HepG2 (cell line): Measurements from ENCODE around the gene ZNF514. TPM values are rescaled to one million over a fixed set of nuclear protein-coding genes. Genes with fewer than 3 reads are reported as not detected.
A peak's percentile ranks its signal among the peaks of the same experiment; 100 is the strongest.

ENCODE experiments used
- ATAC-seq: fragments of 200-7000 bp; cut with Tn5 transposase; 3 replicates; pipeline ENCODE4 v1.9.1; 2020; ENCODE audit warnings: mild to moderate bottlenecking, moderate library complexity
- BruUV-seq: library from RNA; stranded (reverse); fragments of 400-500 nt; replicated peaks from 2 replicates; lab custom pipeline; 2021; lab: Mats Ljungman, UMichigan
- CTCF ChIA-PET: fragments of 300-600 bp; formaldehyde crosslinking; extraction: SDS; loops from one replicate; lab custom pipeline; 2021; ENCODE audit warnings: low total read pairs, inconsistent platforms, low intra/inter-chr PET ratio; lab: Yijun Ruan, JAX
- POLR2A ChIA-PET: fragments of 350-600 bp; sonication (Branson Sonifier 250); formaldehyde crosslinking; loops from one replicate; lab custom pipeline; 2020; ENCODE audit warnings: antibody characterized with exemption, inconsistent platforms; lab: Yijun Ruan, JAX
- DNase-seq: peaks from one replicate; pipeline ENCODE4 v3.0.0-alpha.2; 2015; ENCODE audit warnings: low spot score
- FAIRE-seq: peaks from 3 replicates; lab custom pipeline; 2011; peaks lifted over from hg19 to GRCh38; lab: Jason Lieb, UNC
- H2AFZ ChIP-seq: one replicate; pipeline ENCODE4 v1.6.1; 2011; ENCODE audit warnings: low read length, inconsistent platforms
- H3K27ac ChIP-seq: fragments of 300-600 bp; 3 replicates; pipeline ENCODE4 v1.8.0; 2011; ENCODE audit warnings: mixed run types, mild to moderate bottlenecking, mixed read lengths, low read length, inconsistent platforms; ENCODE audit not compliant: insufficient read depth; ENCODE audit errors: extremely low read length
- H3K27me3 ChIP-seq, 2 experiments: fragments of 200-600 bp in 1 of 2; 2 replicates in 1 of 2; 3 replicates in 1 of 2; pipeline versions ENCODE4 v1.6.0 to v1.8.0; 2011; ENCODE audit warnings: low read length in 2 of 2, mild to moderate bottlenecking in 2 of 2, moderate library complexity in 2 of 2, inconsistent platforms in 1 of 2; ENCODE audit not compliant: insufficient read depth in 2 of 2, control insufficient read depth in 1 of 2
- H3K36me3 ChIP-seq, 2 experiments: fragments of 200-600 bp in 1 of 2; replicated peaks in 1 of 2; 2 replicates in 1 of 2; 3 replicates in 1 of 2; pipeline versions ENCODE4 v1.5.1 to v1.8.0; 2011; ENCODE audit warnings: low read length in 2 of 2, inconsistent platforms in 1 of 2; ENCODE audit not compliant: insufficient read depth in 2 of 2, control insufficient read depth in 1 of 2
- H3K4me1 ChIP-seq: 2 replicates; pipeline ENCODE4 v1.5.1; 2012; ENCODE audit warnings: low read length, inconsistent platforms; ENCODE audit not compliant: insufficient read depth
- H3K4me2 ChIP-seq: 2 replicates; pipeline ENCODE4 v1.6.0; 2011; ENCODE audit warnings: low read depth, low read length, inconsistent platforms
- H3K4me3 ChIP-seq, 3 experiments: fragments of 200-600 bp in 1 of 3; sonication (generic), shearing (Covaris generic) in 1 of 3; replicated peaks in 1 of 3; 2 replicates each; pipeline ENCODE4 v1.5.1; 2011 to 2016; ENCODE audit warnings: low read length in 3 of 3, inconsistent platforms in 2 of 3, low read depth in 2 of 3, mild to moderate bottlenecking in 2 of 3, control low read depth in 1 of 3, mixed read lengths in 1 of 3; ENCODE audit not compliant: insufficient read depth in 1 of 3
- H3K79me2 ChIP-seq: one replicate; pipeline ENCODE4 v1.6.1; 2011; ENCODE audit warnings: low read length, inconsistent platforms; ENCODE audit not compliant: insufficient read depth
- H3K9ac ChIP-seq: 2 replicates; pipeline ENCODE4 v1.6.0; 2011; ENCODE audit warnings: mild to moderate bottlenecking, low read depth, low read length, inconsistent platforms; ENCODE audit not compliant: insufficient read depth
- H3K9me3 ChIP-seq: 2 replicates; pipeline ENCODE4 v1.5.1; 2012; ENCODE audit warnings: mild to moderate bottlenecking, low read length
- H4K20me1 ChIP-seq: 2 replicates; pipeline ENCODE4 v1.6.0; 2011; ENCODE audit warnings: inconsistent platforms, mild to moderate bottlenecking, low read length, moderate library complexity; ENCODE audit not compliant: insufficient read depth
- ATF7-NPFF ChIP-seq: sonication (generic); formaldehyde crosslinking; IDR thresholded peaks from 2 replicates; pipeline ENCODE4 v1.8.1; 2023; ENCODE audit warnings: mild to moderate bottlenecking, low read depth, missing genetic modification reagents, moderate library complexity
- GABPA ChIP-seq, 2 experiments: IDR thresholded peaks; 2 replicates each; pipeline ENCODE4 v1.6.1; 2011 to 2016; ENCODE audit warnings: low read depth in 2 of 2, low read length in 1 of 2, missing biosample characterization in 1 of 2, missing genetic modification characterization in 1 of 2
- HDAC6 ChIP-seq: fragments of 200-600 bp; sonication (generic); IDR thresholded peaks from 2 replicates; pipeline ENCODE4 v1.7.0; 2017; ENCODE audit warnings: mild to moderate bottlenecking, antibody characterized with exemption, low read length, low read depth
- NPAS2 ChIP-seq: sonication (generic); formaldehyde crosslinking; IDR thresholded peaks from 2 replicates; pipeline ENCODE4 v1.8.0; 2022; ENCODE audit warnings: mild to moderate bottlenecking, missing genetic modification reagents, borderline replicate concordance
- RNF2 ChIP-seq: fragments of 450-650 bp; conservative IDR thresholded peaks from 2 replicates; pipeline ENCODE4 v1.6.1; 2016; ENCODE audit warnings: low read depth
- ZNF253 ChIP-seq: sonication (generic); formaldehyde crosslinking; IDR thresholded peaks from 2 replicates; pipeline ENCODE4 v1.8.0; 2022; ENCODE audit warnings: mild to moderate bottlenecking, missing genetic modification reagents, borderline replicate concordance
- ZNF570 ChIP-seq: sonication (generic); formaldehyde crosslinking; IDR thresholded peaks from 2 replicates; pipeline ENCODE4 v1.4.0; 2020; ENCODE audit warnings: mild to moderate bottlenecking, missing genetic modification reagents, borderline replicate concordance
- ZNF605 ChIP-seq: sonication (generic); formaldehyde crosslinking; IDR thresholded peaks from 2 replicates; pipeline ENCODE4 v1.8.0; 2022; ENCODE audit warnings: mild to moderate bottlenecking, missing genetic modification reagents
- ZNF772 ChIP-seq: sonication (generic); formaldehyde crosslinking; IDR thresholded peaks from 2 replicates; pipeline ENCODE4 v1.5.0; 2020; ENCODE audit warnings: mild to moderate bottlenecking, missing genetic modification reagents
- ZNF839 ChIP-seq: sonication (generic); formaldehyde crosslinking; IDR thresholded peaks from 2 replicates; pipeline ENCODE4 v1.4.0; 2020; ENCODE audit warnings: missing genetic modification reagents, mild to moderate bottlenecking, borderline replicate concordance
- WGBS: methylation state at CpG from one replicate; pipeline ENCODE4 v1.1.6; 2017; ENCODE audit warnings: low lambda C conversion rate; 5-methylcytosine and 5-hydroxymethylcytosine counted together
- in situ Hi-C: cut with HindIII; loops from 2 replicates; pipeline ENCODE4 v1.10.0; 2017; ENCODE audit warnings: low pct_unique_long_range_greater_than_20kb; ENCODE audit not compliant: extremely low pct_ligation_motif_present
- intact Hi-C: fragments of 100-400 bp; cut with micrococcal nuclease; formaldehyde crosslinking; loops from one replicate; pipeline ENCODE4 v1.10.0; 2022; ENCODE audit not compliant: unreplicated experiment
- polyA plus RNA-seq, 8 experiments: library from polyadenylated mRNA; depleted of rRNA in 3 of 8; stranded (reverse) in 7 of 8; unstranded in 1 of 8; fragments of >200 nt; fragmentation: Illumina TruSeq in 4 of 8; extraction: Trizol in 4 of 8; gene quantifications; 2 replicates each; pipeline versions ENCODE4 v1.2.1 to v1.2.3, GENCODE V29; 2011 to 2016; ENCODE audit warnings: low read depth in 4 of 8, missing spikeins in 1 of 8, mixed read lengths in 1 of 8; ENCODE audit not compliant: insufficient read depth in 1 of 8
- total RNA-seq, 5 experiments: library from RNA; depleted of rRNA; stranded (reverse); fragments of >200 nt; fragmentation: Illumina TruSeq; extraction: Trizol; gene quantifications; 2 replicates each; pipeline ENCODE4 v1.2.3, GENCODE V29; 2016; ENCODE audit warnings: low read depth in 1 of 5
- TF ChIP-seq, protein P1 (sequence below): fragments of 450-650 bp; IDR thresholded peaks from 2 replicates; pipeline ENCODE4 v1.6.1; 2016
- TF ChIP-seq, protein P2 (sequence below): sonication (generic); formaldehyde crosslinking; conservative IDR thresholded peaks from 2 replicates; pipeline ENCODE4 v1.5.0; 2020; ENCODE audit warnings: missing genetic modification reagents

The ZNF514 gene
- total and polyA plus RNA-seq, 2 of the 13 experiments (the other 11 are each of a cell fraction or from before 2014, with no cell fraction given), result 15.2 to 18.7 TPM

DNA sequence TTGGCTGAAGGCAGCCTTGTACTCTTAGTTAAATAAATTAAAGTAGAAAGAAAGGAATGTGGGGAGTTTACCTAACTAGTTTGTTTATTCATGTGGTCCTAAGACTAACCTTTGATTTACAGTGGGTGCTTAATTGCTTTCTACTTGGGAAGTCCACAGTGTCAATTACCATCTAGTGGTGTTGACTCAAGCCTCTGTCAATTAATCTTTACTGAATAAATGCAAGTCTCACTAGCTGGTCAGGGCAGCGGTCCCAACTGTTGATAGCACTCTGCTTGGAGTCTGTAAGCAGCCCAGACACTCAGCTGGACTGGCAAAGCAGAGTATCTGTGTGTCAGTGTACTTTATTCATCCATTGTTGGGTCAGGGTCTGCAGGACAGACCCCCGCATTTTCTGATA, 15.8 kb downstream of the ZNF514 start:
- in situ Hi-C loops, result no loop called here

DNA sequence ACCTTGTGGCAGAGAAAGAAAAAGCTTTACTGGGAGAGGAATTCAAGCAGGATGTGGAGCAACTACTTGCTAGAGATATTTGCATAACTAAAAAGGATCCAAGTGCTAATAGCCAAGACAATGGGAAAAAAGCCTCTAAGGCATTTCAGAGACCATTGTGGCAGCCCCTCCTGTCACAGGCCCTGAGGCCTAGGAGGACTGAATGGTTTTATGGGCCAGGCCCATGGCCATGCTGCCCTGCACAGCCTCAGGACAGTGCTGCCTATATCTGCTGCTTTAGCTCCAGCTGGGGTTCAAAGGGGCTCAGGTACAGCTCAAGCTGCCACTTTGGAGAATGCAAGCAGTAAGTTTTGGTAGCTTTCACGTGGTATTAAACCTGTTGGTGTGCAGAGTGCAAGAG, 20.9 kb downstream of the ZNF514 start:
- H3K4me3 ChIP-seq, result no peak overlapping the region
- H3K36me3 ChIP-seq, result no peaks in the 10 kb centered on the region
- H3K9ac ChIP-seq, result no peak overlapping the region
- ChIA-PET CTCF (no interaction called here), POLR2A (no interaction called here)
- WGBS, result 0% methylated on average over 1 of the region's 1 CpG
- no peaks in the 10 kb centered on the region for H3K27me3 ChIP-seq
- BruUV-seq, result no TSS peak
- in situ Hi-C loops (no loop called here), intact Hi-C loops (no loop called here)
- no peak overlapping the region for H3K27ac ChIP-seq
- no peak for ATAC-seq
- no peak overlapping the region for H3K4me2 ChIP-seq
- no peaks in the 10 kb centered on the region for H4K20me1 ChIP-seq
- H2AFZ ChIP-seq, result no peak overlapping the region
- no peaks in the 10 kb centered on the region for H3K79me2 ChIP-seq
- DNase-seq, result no peak
- no peaks in the 10 kb centered on the region for H3K4me1 ChIP-seq
- peaks cover 51% of the 10 kb centered on the region for H3K9me3 ChIP-seq
- FAIRE-seq, result no peak
- no peak for TF ChIP-seq RNF2
- TF ChIP-seq GABPA (IDR thresholded peaks at IDR 0.05; ENCODE audit: low read depth, low read length), result no peak
- no peak for TF ChIP-seq GABPA (CRISPR knock-in tag; IDR thresholded peaks at IDR 0.05; ENCODE audit: low read depth)
- TF ChIP-seq ZNF605 (CRISPR knock-in tag), result no peak
- no peak for TF ChIP-seq HDAC6
- TF ChIP-seq ATF7-NPFF (CRISPR knock-in tag), result no peak
- no peak for TF ChIP-seq ZNF772 (CRISPR knock-in tag)
- TF ChIP-seq NPAS2 (CRISPR knock-in tag), result no peak
- TF ChIP-seq ZNF570 (CRISPR knock-in tag), result no peak
- TF ChIP-seq ZNF839 (CRISPR knock-in tag), result no peak

More for the DNA sequence above, 15.8 kb downstream of the ZNF514 start:
- H3K4me3 ChIP-seq, result no peak overlapping the region
- H2AFZ ChIP-seq, result no peak overlapping the region
- FAIRE-seq (no peak), ATAC-seq (no peak), DNase-seq (no peak)
- 95% methylated on average over 2 of the region's 2 CpGs for WGBS
- H3K27ac ChIP-seq, result no peak overlapping the region
- H3K27me3 ChIP-seq, result no peaks in the 10 kb centered on the region
- no peaks in the 10 kb centered on the region for H3K4me1 ChIP-seq
- no TSS peak for BruUV-seq
- H4K20me1 ChIP-seq, result no peaks in the 10 kb centered on the region
- CTCF ChIA-PET, result no interaction called here
- H3K9me3 ChIP-seq, result peaks cover 90% of the 10 kb centered on the region
- TF ChIP-seq ZNF253 (CRISPR knock-in tag), result peak; percentile 91; the same call in 1 of the 2 replicates
- TF ChIP-seq, protein P1, sequence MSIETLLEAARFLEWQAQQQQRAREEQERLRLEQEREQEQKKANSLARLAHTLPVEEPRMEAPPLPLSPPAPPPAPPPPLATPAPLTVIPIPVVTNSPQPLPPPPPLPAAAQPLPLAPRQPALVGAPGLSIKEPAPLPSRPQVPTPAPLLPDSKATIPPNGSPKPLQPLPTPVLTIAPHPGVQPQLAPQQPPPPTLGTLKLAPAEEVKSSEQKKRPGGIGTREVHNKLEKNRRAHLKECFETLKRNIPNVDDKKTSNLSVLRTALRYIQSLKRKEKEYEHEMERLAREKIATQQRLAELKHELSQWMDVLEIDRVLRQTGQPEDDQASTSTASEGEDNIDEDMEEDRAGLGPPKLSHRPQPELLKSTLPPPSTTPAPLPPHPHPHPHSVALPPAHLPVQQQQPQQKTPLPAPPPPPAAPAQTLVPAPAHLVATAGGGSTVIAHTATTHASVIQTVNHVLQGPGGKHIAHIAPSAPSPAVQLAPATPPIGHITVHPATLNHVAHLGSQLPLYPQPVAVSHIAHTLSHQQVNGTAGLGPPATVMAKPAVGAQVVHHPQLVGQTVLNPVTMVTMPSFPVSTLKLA, result no peak
- TF ChIP-seq, protein P2, sequence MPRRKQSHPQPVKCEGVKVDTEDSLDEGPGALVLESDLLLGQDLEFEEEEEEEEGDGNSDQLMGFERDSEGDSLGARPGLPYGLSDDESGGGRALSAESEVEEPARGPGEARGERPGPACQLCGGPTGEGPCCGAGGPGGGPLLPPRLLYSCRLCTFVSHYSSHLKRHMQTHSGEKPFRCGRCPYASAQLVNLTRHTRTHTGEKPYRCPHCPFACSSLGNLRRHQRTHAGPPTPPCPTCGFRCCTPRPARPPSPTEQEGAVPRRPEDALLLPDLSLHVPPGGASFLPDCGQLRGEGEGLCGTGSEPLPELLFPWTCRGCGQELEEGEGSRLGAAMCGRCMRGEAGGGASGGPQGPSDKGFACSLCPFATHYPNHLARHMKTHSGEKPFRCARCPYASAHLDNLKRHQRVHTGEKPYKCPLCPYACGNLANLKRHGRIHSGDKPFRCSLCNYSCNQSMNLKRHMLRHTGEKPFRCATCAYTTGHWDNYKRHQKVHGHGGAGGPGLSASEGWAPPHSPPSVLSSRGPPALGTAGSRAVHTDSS (CRISPR knock-in tag), result no peak
- H3K79me2 ChIP-seq, result no peaks in the 10 kb centered on the region
- H3K4me2 ChIP-seq, result no peak overlapping the region
- no peak overlapping the region for H3K9ac ChIP-seq
- intact Hi-C loops, result no loop called here
- H3K36me3 ChIP-seq, result no peaks in the 10 kb centered on the region; a peak in 1 of 5 replicates
- POLR2A ChIA-PET, result no interaction called here
